Measurements from ENCODE around the gene NPFFR1. TPM values are rescaled to one million over a fixed set of nuclear protein-coding genes. Genes with fewer than 3 reads are reported as not detected.

Gene NPFFR1
- total and polyA plus RNA-seq, 10 of the 15 experiments (the other 5 are each of a cell fraction or from before 2014, with no cell fraction given) = 0.03 TPM; not detected in 9

- TF ChIP-seq RELA (IDR thresholded peaks at IDR 0.05; ENCODE audit: borderline replicate concordance, partially characterized antibody) = no peak
Observed at GRCh38 chr10:70212879-70213278, 70.9 kb downstream of the NPFFR1 start (continued).

- Histone ChIP-seq H3K27ac (ENCODE audit: control insufficient read depth, insufficient read depth) (no peak overlapping the region), H3K79me2 (ENCODE audit: control insufficient read depth, insufficient read depth, low read length) (no peaks in the 10 kb centered on the region), H3K4me2 (ENCODE audit: control insufficient read depth, insufficient read depth) (no peak overlapping the region), H4K20me1 (ENCODE audit: control insufficient read depth, insufficient read depth) (no peaks in the 10 kb centered on the region), H3K4me1 (ENCODE audit: control insufficient read depth, insufficient read depth, low read length) (no peaks in the 10 kb centered on the region), H3K9ac (ENCODE audit: control insufficient read depth, insufficient read depth, low read length) (no peak overlapping the region), H3K36me3 (ENCODE audit: control insufficient read depth in 2 of 2, insufficient read depth in 2 of 2, low read length in 1 of 2) (peaks cover 3 to 36% of the 10 kb centered on the region in 2 experiments), H2AFZ (ENCODE audit: control insufficient read depth, low read depth, low read length) (no peak overlapping the region), H3K27me3 (replicated peaks in 1 of 2; ENCODE audit: control insufficient read depth in 2 of 2, insufficient read depth in 2 of 2, low read length in 1 of 2) (no peaks in the 10 kb centered on the region), H3K4me3 (no peak overlapping the region), H3K9me3 (replicated peaks; ENCODE audit: control insufficient read depth, insufficient read depth, low read length) (no peaks in the 10 kb centered on the region)
- ChIA-PET CTCF (no interaction called here), SMC1A (ENCODE audit: uncharacterized antibody, unreplicated experiment) (no interaction called here), RAD21 (ENCODE audit: unreplicated experiment) (no interaction called here), POLR2A (no interaction called here)
- in situ Hi-C loops (cut with MboI) = no loop called here
- FAIRE-seq (no peak), ATAC-seq (no peak), DNase-seq (ENCODE audit: low read depth, low spot score) (no peak)
- TF ChIP-seq NFYB (IDR thresholded peaks at IDR 0.05; ENCODE audit: insufficient read depth, low read depth, low read length) = no peak
- no peak for TF ChIP-seq RUNX3 (IDR thresholded peaks at IDR 0.05; ENCODE audit: low read length)
- TF ChIP-seq SMARCA5 (IDR thresholded peaks at IDR 0.05) = no peak
- TF ChIP-seq BCLAF1 (IDR thresholded peaks at IDR 0.05) = no peak
- TF ChIP-seq IKZF1 (conservative IDR thresholded peaks at IDR 0.05) = no peak
- TF ChIP-seq ATF3 (IDR thresholded peaks at IDR 0.05; ENCODE audit: borderline replicate concordance, extremely low read depth, low read depth, low read length) = no peak
- TF ChIP-seq MEF2B (IDR thresholded peaks at IDR 0.05; ENCODE audit: partially characterized antibody, poor library complexity, severe bottlenecking) = no peak
- no peak for TF ChIP-seq NR2C2 (IDR thresholded peaks at IDR 0.05; ENCODE audit: borderline replicate concordance, control insufficient read depth, insufficient read length, low read depth)
- no peak for TF ChIP-seq SIX5 (IDR thresholded peaks at IDR 0.05; ENCODE audit: low read depth, low read length, severe bottlenecking)
- no peak for TF ChIP-seq E2F4 (IDR thresholded peaks at IDR 0.05; ENCODE audit: low read depth, low read length)
- TF ChIP-seq FOXK2 (IDR thresholded peaks at IDR 0.05) = no peak
- TF ChIP-seq TCF3 (IDR thresholded peaks at IDR 0.05; ENCODE audit: borderline replicate concordance, insufficient read depth, low read depth, low read length) = no peak
- no TSS peak for BruUV-seq (replicated peaks)
- intact Hi-C loops (cut with micrococcal nuclease; ENCODE audit: unreplicated experiment) = no loop called here
Observed at GRCh38 chr10:70212277-70212676, 71.5 kb downstream of the NPFFR1 start.
